Panc1 (cell line): ENCODE measurements around the gene TP63.

Experiments used
- POLR2AphosphoS5 ChIP-seq: IDR thresholded peaks from 2 replicates; pipeline ENCODE4 v1.6.1; 2012; ENCODE audit warnings: mild to moderate bottlenecking, low read depth, low read length, moderate library complexity
- SIN3A ChIP-seq: IDR thresholded peaks from 2 replicates; pipeline ENCODE4 v1.6.1; 2012; ENCODE audit warnings: low read depth, mild to moderate bottlenecking, low read length, moderate library complexity, borderline replicate concordance; ENCODE audit not compliant: insufficient read depth
- TCF7L2 ChIP-seq: IDR thresholded peaks from 2 replicates; pipeline ENCODE4 v1.6.1; 2011; ENCODE audit warnings: mild to moderate bottlenecking, low read depth, low read length, inconsistent platforms
- TF ChIP-seq, protein P1 (sequence below): fragments of 450-650 bp; IDR thresholded peaks from 2 replicates; pipeline ENCODE4 v1.5.1; 2017; ENCODE audit warnings: mild to moderate bottlenecking

- TF ChIP-seq, protein P1, sequence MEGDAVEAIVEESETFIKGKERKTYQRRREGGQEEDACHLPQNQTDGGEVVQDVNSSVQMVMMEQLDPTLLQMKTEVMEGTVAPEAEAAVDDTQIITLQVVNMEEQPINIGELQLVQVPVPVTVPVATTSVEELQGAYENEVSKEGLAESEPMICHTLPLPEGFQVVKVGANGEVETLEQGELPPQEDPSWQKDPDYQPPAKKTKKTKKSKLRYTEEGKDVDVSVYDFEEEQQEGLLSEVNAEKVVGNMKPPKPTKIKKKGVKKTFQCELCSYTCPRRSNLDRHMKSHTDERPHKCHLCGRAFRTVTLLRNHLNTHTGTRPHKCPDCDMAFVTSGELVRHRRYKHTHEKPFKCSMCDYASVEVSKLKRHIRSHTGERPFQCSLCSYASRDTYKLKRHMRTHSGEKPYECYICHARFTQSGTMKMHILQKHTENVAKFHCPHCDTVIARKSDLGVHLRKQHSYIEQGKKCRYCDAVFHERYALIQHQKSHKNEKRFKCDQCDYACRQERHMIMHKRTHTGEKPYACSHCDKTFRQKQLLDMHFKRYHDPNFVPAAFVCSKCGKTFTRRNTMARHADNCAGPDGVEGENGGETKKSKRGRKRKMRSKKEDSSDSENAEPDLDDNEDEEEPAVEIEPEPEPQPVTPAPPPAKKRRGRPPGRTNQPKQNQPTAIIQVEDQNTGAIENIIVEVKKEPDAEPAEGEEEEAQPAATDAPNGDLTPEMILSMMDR, result no peak
- TF ChIP-seq POLR2AphosphoS5, result no peak
- no peak for TF ChIP-seq SIN3A
- TF ChIP-seq TCF7L2, result no peak
These were observed 1.3 kb upstream of the TP63 start for GRCh38 chr3:189629803-189630455.
